WTC11 (cell line): ENCODE data around the gene ZFP90. TPM values are rescaled to one million over a fixed set of nuclear protein-coding genes. Genes with fewer than 3 reads are reported as not detected.

ENCODE experiments used
- ATAC-seq: fragments of 200-7000 bp; cut with Tn5 transposase; 2 replicates; pipeline ENCODE4 v1.10.0; 2021; ENCODE audit warnings: mild to moderate bottlenecking, moderate library complexity
- CTCF ChIA-PET: fragments of 300-600 bp; sonication (Branson Sonifier 250); formaldehyde crosslinking; loops from one replicate; lab custom pipeline; 2021; ENCODE audit warnings: antibody characterized with exemption; lab: Charles Lee
- POLR2A ChIA-PET: fragments of 350-600 bp; sonication (Branson Sonifier 250); formaldehyde crosslinking; loops from one replicate; lab custom pipeline; 2021; ENCODE audit warnings: antibody characterized with exemption; lab: Charles Lee
- DNase-seq: peaks from one replicate; pipeline ENCODE4 v3.0.0; 2021; ENCODE audit warnings: low spot score
- H3K27ac Mint-ChIP-seq: 2 replicates; pipeline ENCODE4 v1.8.0; 2021; ENCODE audit warnings: mixed read lengths
- H3K27me3 Mint-ChIP-seq: 2 replicates; pipeline ENCODE4 v1.8.0; 2021; ENCODE audit warnings: low read depth, mild to moderate bottlenecking, moderate library complexity, mixed read lengths
- H3K36me3 Mint-ChIP-seq: 2 replicates; pipeline ENCODE4 v1.8.0; 2021; ENCODE audit warnings: mixed read lengths
- H3K4me1 Mint-ChIP-seq: 2 replicates; pipeline ENCODE4 v1.8.0; 2022; ENCODE audit warnings: mixed read lengths
- H3K4me3 Mint-ChIP-seq: 2 replicates; pipeline ENCODE4 v1.8.0; 2021; ENCODE audit warnings: mild to moderate bottlenecking, moderate library complexity, mixed read lengths
- H3K9me3 Mint-ChIP-seq: 2 replicates; pipeline ENCODE4 v1.8.0; 2021; ENCODE audit warnings: mixed read lengths
- ATF3 ChIP-seq: sonication (generic); formaldehyde crosslinking; conservative IDR thresholded peaks from 2 replicates; pipeline ENCODE4 v1.8.1; 2022; ENCODE audit warnings: mild to moderate bottlenecking, missing genetic modification reagents
- E2F4 ChIP-seq: sonication (generic); formaldehyde crosslinking; IDR thresholded peaks from 2 replicates; pipeline ENCODE4 v1.8.1; 2022; ENCODE audit warnings: low read depth, mild to moderate bottlenecking, moderate library complexity, missing genetic modification reagents, borderline replicate concordance
- ELF4 ChIP-seq: sonication (generic); formaldehyde crosslinking; IDR thresholded peaks from 2 replicates; pipeline ENCODE4 v1.8.1; 2022; ENCODE audit warnings: low read depth, mild to moderate bottlenecking, moderate library complexity, missing genetic modification reagents
- EMX1 ChIP-seq: fragments of 250-450 bp; sonication (Bioruptor Pico); IDR thresholded peaks from 2 replicates; pipeline ENCODE4 v1.8.0; 2021; ENCODE audit warnings: mild to moderate bottlenecking
- FOXP1 ChIP-seq: sonication (generic); formaldehyde crosslinking; IDR thresholded peaks from 2 replicates; pipeline ENCODE4 v1.8.0; 2022; ENCODE audit warnings: missing genetic modification reagents, mild to moderate bottlenecking, moderate library complexity, borderline replicate concordance
- FOXP4 ChIP-seq: sonication (generic); formaldehyde crosslinking; IDR thresholded peaks from 2 replicates; pipeline ENCODE4 v1.8.0; 2022; ENCODE audit warnings: mild to moderate bottlenecking, missing genetic modification reagents
- GABPB1 ChIP-seq: sonication (generic); formaldehyde crosslinking; IDR thresholded peaks from 2 replicates; pipeline ENCODE4 v1.8.1; 2023; ENCODE audit warnings: mild to moderate bottlenecking, missing genetic modification reagents
- MLX ChIP-seq: sonication (generic); formaldehyde crosslinking; IDR thresholded peaks from 2 replicates; pipeline ENCODE4 v1.8.1; 2023; ENCODE audit warnings: mild to moderate bottlenecking, missing genetic modification reagents, moderate library complexity
- NR2C2 ChIP-seq: sonication (generic); formaldehyde crosslinking; IDR thresholded peaks from 2 replicates; pipeline ENCODE4 v1.8.0; 2022; ENCODE audit warnings: mild to moderate bottlenecking, missing genetic modification reagents
- PREB ChIP-seq: sonication (generic); formaldehyde crosslinking; IDR thresholded peaks from 2 replicates; pipeline ENCODE4 v1.8.1; 2022; ENCODE audit warnings: mild to moderate bottlenecking, missing genetic modification reagents, moderate library complexity, borderline replicate concordance
- RELA ChIP-seq: sonication (generic); formaldehyde crosslinking; IDR thresholded peaks from 2 replicates; pipeline ENCODE4 v1.8.1; 2022; ENCODE audit warnings: missing genetic modification reagents, mild to moderate bottlenecking, borderline replicate concordance
- SMAD3 ChIP-seq: sonication (generic); formaldehyde crosslinking; IDR thresholded peaks from 2 replicates; pipeline ENCODE4 v1.8.0; 2022; ENCODE audit warnings: missing genetic modification reagents, mild to moderate bottlenecking, borderline replicate concordance
- SMAD4 ChIP-seq: sonication (generic); formaldehyde crosslinking; IDR thresholded peaks from 2 replicates; pipeline ENCODE4 v1.8.0; 2022; ENCODE audit warnings: mild to moderate bottlenecking, missing genetic modification reagents
- SP1 ChIP-seq: sonication (generic); formaldehyde crosslinking; conservative IDR thresholded peaks from 2 replicates; pipeline ENCODE4 v1.8.1; 2022; ENCODE audit warnings: missing genetic modification reagents
- TEAD1 ChIP-seq: sonication (generic); formaldehyde crosslinking; IDR thresholded peaks from 2 replicates; pipeline ENCODE4 v1.8.0; 2022; ENCODE audit warnings: mild to moderate bottlenecking, missing genetic modification reagents
- ZMAT4 ChIP-seq: fragments of 250-450 bp; sonication (Bioruptor Pico); IDR thresholded peaks from 2 replicates; pipeline ENCODE4 v1.9.0; 2021; ENCODE audit warnings: mild to moderate bottlenecking
- ZNF121 ChIP-seq: sonication (generic); formaldehyde crosslinking; IDR thresholded peaks from 2 replicates; pipeline ENCODE4 v1.8.0; 2023; ENCODE audit warnings: missing genetic modification reagents
- ZNF281 ChIP-seq: sonication (generic); formaldehyde crosslinking; IDR thresholded peaks from 2 replicates; pipeline ENCODE4 v1.8.0; 2023; ENCODE audit warnings: mild to moderate bottlenecking, missing genetic modification reagents
- ZSCAN18 ChIP-seq: fragments of 250-450 bp; sonication (Bioruptor Pico); IDR thresholded peaks from 2 replicates; pipeline ENCODE4 v2.1.2; 2022; ENCODE audit warnings: mild to moderate bottlenecking, moderate library complexity
- total RNA-seq: library from RNA; stranded (reverse); gene quantifications from 3 replicates; pipeline ENCODE4 v1.2.3, GENCODE V29; 2021

ZFP90 gene
- total RNA-seq, 1 experiment from 2014 or later, result 21.7 TPM

GRCh38 chr16:68607443-68607842 lies 68.4 kb downstream of the ZFP90 start:
- Mint-ChIP-seq H3K27me3 (no peaks in the 10 kb centered on the region), H3K4me3 (no peak overlapping the region), H3K36me3 (no peaks in the 10 kb centered on the region), H3K9me3 (peaks cover 4% of the 10 kb centered on the region; the same call in 1 of the 2 replicates), H3K4me1 (peaks cover 12% of the 10 kb centered on the region), H3K27ac (no peak overlapping the region)
- DNase-seq, result no peak
- no peak for ATAC-seq
- ChIA-PET CTCF (no interaction called here), POLR2A (no interaction called here)
- no peak for TF ChIP-seq PREB (CRISPR knock-in tag)
- TF ChIP-seq EMX1 (CRISPR knock-in tag), result no peak
- no peak for TF ChIP-seq SP1
- TF ChIP-seq ZMAT4 (CRISPR knock-in tag), result no peak
- no peak for TF ChIP-seq MLX (CRISPR knock-in tag)
- TF ChIP-seq SMAD4, result no peak
- no peak for TF ChIP-seq NR2C2 (CRISPR knock-in tag)
- TF ChIP-seq ELF4 (CRISPR knock-in tag), result no peak

- DNase-seq (no peak), ATAC-seq (no peak)
- peaks cover 12% of the 10 kb centered on the region for H3K4me1 Mint-ChIP-seq
- 0 out of 2 replicates have a peak, but pooled peaks cover 5% of the 10 kb centered on the region for H3K36me3 Mint-ChIP-seq
- H3K9me3 Mint-ChIP-seq, result peaks cover 8% of the 10 kb centered on the region
- H3K27me3 Mint-ChIP-seq, result 0 out of 2 replicates have a peak, but pooled peaks cover under 1% of the 10 kb centered on the region
- POLR2A ChIA-PET, result no interaction called here
- no peak overlapping the region for H3K4me3 Mint-ChIP-seq
- no peak for TF ChIP-seq GABPB1 (CRISPR knock-in tag)
- peak; percentile 91 for TF ChIP-seq ZNF121 (CRISPR knock-in tag)
- TF ChIP-seq ZSCAN18 (CRISPR knock-in tag), result no peak
- no peak for TF ChIP-seq E2F4 (CRISPR knock-in tag)
- TF ChIP-seq FOXP1 (CRISPR knock-in tag), result no peak
- TF ChIP-seq, all 79 proteins: peak for 1
- no peak overlapping the region for H3K27ac Mint-ChIP-seq
- CTCF ChIA-PET, result no interaction called here
Observed at GRCh38 chr16:68608330-68608729, 69.2 kb downstream of the ZFP90 start.

- no peak overlapping the region for H3K4me3 Mint-ChIP-seq
- H3K4me1 Mint-ChIP-seq, result no peaks in the 10 kb centered on the region
- H3K36me3 Mint-ChIP-seq, result peaks cover 18% of the 10 kb centered on the region; the same call in 1 of the 2 replicates
- ATAC-seq (no peak), DNase-seq (no peak)
- TF ChIP-seq ZNF281 (CRISPR knock-in tag) (no peak), ELF4 (CRISPR knock-in tag) (no peak), FOXP4 (CRISPR knock-in tag) (no peak), SMAD3 (CRISPR knock-in tag) (no peak), ATF3 (CRISPR knock-in tag) (no peak), RELA (no peak), TEAD1 (CRISPR knock-in tag) (no peak)
- H3K27ac Mint-ChIP-seq, result no peak overlapping the region
- CTCF ChIA-PET, result interaction anchor here (0.5 to 3.8 kb wide), 2 partner anchors 19 to 23 kb away, joined by 3 to 20 read pairs; no protein-coding TSS in a partner anchor
- POLR2A ChIA-PET, result no interaction called here
- peaks cover 24% of the 10 kb centered on the region for H3K9me3 Mint-ChIP-seq
- H3K27me3 Mint-ChIP-seq, result peaks cover 3% of the 10 kb centered on the region; the same call in 1 of the 2 replicates
Observed at GRCh38 chr16:68612996-68613395, 73.9 kb downstream of the ZFP90 start.
